Measurements from ENCODE around the gene BAMBI. TPM values are rescaled to one million over a fixed set of nuclear protein-coding genes. Genes with fewer than 3 reads are reported as not detected.

BAMBI gene
- polyA plus RNA-seq, result 10 to 100 TPM in 1 of 4 donors, 1 to 10 TPM in 2, not detected in 1; 1.1 to 46.5 (median 1.3) TPM
- long read RNA-seq, donor 1, transcript BAMBI-201 (3 exons, 1,877 nt), result major isoform, 54 of 58 reads
- long read RNA-seq, donor 1, partial matches to known transcripts, result 0 of 58 reads
- long read RNA-seq, donor 1, other reads (novel, unspliced or antisense), result 0 of 58 reads
- long read RNA-seq, donor 2, transcript BAMBI-201 (3 exons, 1,877 nt), result major isoform, 17 of 24 reads
- long read RNA-seq, donor 2, partial matches to known transcripts, result 6 of 24 reads
- long read RNA-seq, donor 2, other reads (novel, unspliced or antisense), result 0 of 24 reads
- long read RNA-seq, donor 3, transcript BAMBI-202 (2 exons, 1,884 nt), result minor isoform, 6 of 45 reads
- long read RNA-seq, donor 3, transcript BAMBI-201 (3 exons, 1,877 nt), result major isoform, 16 of 45 reads
- long read RNA-seq, donor 3, partial matches to known transcripts, result 23 of 45 reads
- long read RNA-seq, donor 3, other reads (novel, unspliced or antisense), result 0 of 45 reads
- long read RNA-seq, donor 4, partial matches to known transcripts, result 0 of 3 reads
- long read RNA-seq, donor 4, other reads (novel, unspliced or antisense), result 0 of 3 reads
- long read RNA-seq, donor 5, transcript BAMBI-201 (3 exons, 1,877 nt), result major isoform, 5 of 8 reads
- long read RNA-seq, donor 5, partial matches to known transcripts, result 0 of 8 reads
- long read RNA-seq, donor 5, other reads (novel, unspliced or antisense), result 0 of 8 reads
- long read RNA-seq, donor 6, transcript BAMBI-201 (3 exons, 1,877 nt), result major isoform, 22 of 26 reads
- long read RNA-seq, donor 6, partial matches to known transcripts, result 0 of 26 reads
- long read RNA-seq, donor 6, other reads (novel, unspliced or antisense), result 0 of 26 reads
- long read RNA-seq, donor 7, result 0 reads
- long read RNA-seq, donor 8, partial matches to known transcripts, result 0 of 1 reads
- long read RNA-seq, donor 8, other reads (novel, unspliced or antisense), result 0 of 1 reads
- long read RNA-seq, donor 9, transcript BAMBI-201 (3 exons, 1,877 nt), result major isoform, 8 of 9 reads
- long read RNA-seq, donor 9, partial matches to known transcripts, result 0 of 9 reads
- long read RNA-seq, donor 9, other reads (novel, unspliced or antisense), result 0 of 9 reads
- long read RNA-seq, donor 10, transcript BAMBI-201 (3 exons, 1,877 nt), result major isoform, 25 of 36 reads
- long read RNA-seq, donor 10, partial matches to known transcripts, result 11 of 36 reads
- long read RNA-seq, donor 10, other reads (novel, unspliced or antisense), result 0 of 36 reads

- Histone ChIP-seq H3K4me1 (ENCODE audit: control insufficient read depth in 3 of 3, insufficient read depth in 2 of 3, low read depth in 1 of 3, low read length in 2 of 3) (peaks cover 0 to 21% (median 0%) of the 10 kb centered on the region in 3 donors), H3K27ac (ENCODE audit: low read depth in 1 of 3, low read length in 2 of 3) (peak within 1 kb of the TSS in 2 of 3 donors; percentile 39 to 84), H3K4me3 (ENCODE audit: low read depth in 1 of 3, low read length in 3 of 3) (peak within 1 kb of the TSS; percentile 48 to 80 (median 67)), H3K27me3 (ENCODE audit: control insufficient read depth in 3 of 3, insufficient read depth in 3 of 3, low read length in 3 of 3) (peaks cover 9 to 31% (median 12%) of the 10 kb centered on the region in 3 donors), H3K36me3 (ENCODE audit: control insufficient read depth in 3 of 3, insufficient read depth in 2 of 3, low read depth in 1 of 3, low read length in 3 of 3) (peaks cover 0 to 7% (median 0%) of the 10 kb centered on the region in 3 donors), H3K9me3 (ENCODE audit: control insufficient read depth in 2 of 2, insufficient read depth in 1 of 2, low read depth in 1 of 2, low read length in 1 of 2) (no peaks in the 10 kb centered on the region)
- DNase-seq, result peak; percentile 86 to 97
- 1% methylated on average over 78 to 120 of the region's 120 CpGs for WGBS, 3 donors
- FAIRE-seq, result no peak
Measured at GRCh38 chr10:28676968-28677887, at the start of gene BAMBI. Gene BAMBI, plus strand, starts transcription at chr10:28677521. Its CDS starts 377 bp downstream, at chr10:28677898.

GRCh38 chr10:28628184-28628893 is 49.0 kb upstream of the BAMBI start:
- no peaks in the 10 kb centered on the region for H3K9me3 ChIP-seq (ENCODE audit: control insufficient read depth in 2 of 2, insufficient read depth in 1 of 2, low read depth in 1 of 2, low read length in 1 of 2)
- no peak for FAIRE-seq
- DNase-seq, result peak; percentile 74 to 84
- peaks cover 0 to 4% (median 0%) of the 10 kb centered on the region in 3 donors for H3K27me3 ChIP-seq (ENCODE audit: control insufficient read depth in 3 of 3, insufficient read depth in 3 of 3, low read length in 3 of 3)
- H3K27ac ChIP-seq (ENCODE audit: low read depth in 1 of 3, low read length in 2 of 3), result no peak overlapping the region
- no peak overlapping the region for H3K4me3 ChIP-seq (ENCODE audit: low read depth in 1 of 3, low read length in 3 of 3)
- no peaks in the 10 kb centered on the region for H3K4me1 ChIP-seq (ENCODE audit: control insufficient read depth in 3 of 3, insufficient read depth in 2 of 3, low read depth in 1 of 3, low read length in 2 of 3)
- no peaks in the 10 kb centered on the region for H3K36me3 ChIP-seq (ENCODE audit: control insufficient read depth in 3 of 3, insufficient read depth in 2 of 3, low read depth in 1 of 3, low read length in 3 of 3)
- 25 to 28% (median 26%) methylated on average over 15 of the region's 15 CpGs for WGBS, 3 donors

- WGBS, 3 donors, result 29 to 71% (median 47%) methylated on average over 5 of the region's 5 CpGs
- DNase-seq (no peak), FAIRE-seq (no peak)
- no peaks in the 10 kb centered on the region for H3K36me3 ChIP-seq (ENCODE audit: control insufficient read depth in 3 of 3, insufficient read depth in 2 of 3, low read depth in 1 of 3, low read length in 3 of 3)
- no peaks in the 10 kb centered on the region for H3K4me1 ChIP-seq (ENCODE audit: control insufficient read depth in 3 of 3, insufficient read depth in 2 of 3, low read depth in 1 of 3, low read length in 2 of 3)
- H3K27me3 ChIP-seq (ENCODE audit: control insufficient read depth in 3 of 3, insufficient read depth in 3 of 3, low read length in 3 of 3), result peaks cover 0 to 2% (median 0%) of the 10 kb centered on the region in 3 donors
- no peak overlapping the region for H3K4me3 ChIP-seq (ENCODE audit: low read depth in 1 of 3, low read length in 3 of 3)
- H3K27ac ChIP-seq (ENCODE audit: low read depth in 1 of 3, low read length in 2 of 3), result no peak overlapping the region
- H3K9me3 ChIP-seq (ENCODE audit: control insufficient read depth in 2 of 2, insufficient read depth in 1 of 2, low read depth in 1 of 2, low read length in 1 of 2), result no peaks in the 10 kb centered on the region
Measured at GRCh38 chr10:28631896-28632583, 45.3 kb upstream of the BAMBI start.

GRCh38 chr10:28632584-28632945 is 44.8 kb upstream of the BAMBI start:
- WGBS, 3 donors, result 52 to 77% (median 53%) methylated on average over 1 of the region's 1 CpG
- H3K4me1 ChIP-seq (ENCODE audit: control insufficient read depth in 3 of 3, insufficient read depth in 2 of 3, low read depth in 1 of 3, low read length in 2 of 3), result no peaks in the 10 kb centered on the region
- H3K9me3 ChIP-seq (ENCODE audit: control insufficient read depth in 2 of 2, insufficient read depth in 1 of 2, low read depth in 1 of 2, low read length in 1 of 2), result no peaks in the 10 kb centered on the region
- DNase-seq (no peak), FAIRE-seq (no peak)
- no peaks in the 10 kb centered on the region for H3K27me3 ChIP-seq (ENCODE audit: control insufficient read depth in 3 of 3, insufficient read depth in 3 of 3, low read length in 3 of 3)
- H3K27ac ChIP-seq (ENCODE audit: low read depth in 1 of 3, low read length in 2 of 3), result no peak overlapping the region
- H3K36me3 ChIP-seq (ENCODE audit: control insufficient read depth in 3 of 3, insufficient read depth in 2 of 3, low read depth in 1 of 3, low read length in 3 of 3), result no peaks in the 10 kb centered on the region
- H3K4me3 ChIP-seq (ENCODE audit: low read depth in 1 of 3, low read length in 3 of 3), result no peak overlapping the region

GRCh38 chr10:28633750-28634149 is 43.6 kb upstream of the BAMBI start:
- H3K36me3 ChIP-seq (ENCODE audit: control insufficient read depth in 3 of 3, insufficient read depth in 2 of 3, low read depth in 1 of 3, low read length in 3 of 3), result no peaks in the 10 kb centered on the region
- WGBS, 3 donors, result 76 to 89% (median 80%) methylated on average over 6 of the region's 6 CpGs
- no peak overlapping the region for H3K27ac ChIP-seq (ENCODE audit: low read depth in 1 of 3, low read length in 2 of 3)

GRCh38 chr10:28637346-28637745 is 40.0 kb upstream of the BAMBI start:
- Histone ChIP-seq H3K27ac (ENCODE audit: low read depth in 1 of 3, low read length in 2 of 3) (no peak overlapping the region), H3K4me3 (ENCODE audit: low read depth in 1 of 3, low read length in 3 of 3) (no peak overlapping the region), H3K9me3 (ENCODE audit: control insufficient read depth in 2 of 2, insufficient read depth in 1 of 2, low read depth in 1 of 2, low read length in 1 of 2) (no peaks in the 10 kb centered on the region), H3K4me1 (ENCODE audit: control insufficient read depth in 3 of 3, insufficient read depth in 2 of 3, low read depth in 1 of 3, low read length in 2 of 3) (no peaks in the 10 kb centered on the region), H3K36me3 (ENCODE audit: control insufficient read depth in 3 of 3, insufficient read depth in 2 of 3, low read depth in 1 of 3, low read length in 3 of 3) (no peaks in the 10 kb centered on the region), H3K27me3 (ENCODE audit: control insufficient read depth in 3 of 3, insufficient read depth in 3 of 3, low read length in 3 of 3) (no peaks in the 10 kb centered on the region)
- FAIRE-seq (no peak), DNase-seq (no peak)
- WGBS, 3 donors, result 68 to 74% (median 70%) methylated on average over 5 of the region's 5 CpGs

More at GRCh38 chr10:28633750-28634149, 43.6 kb upstream of the BAMBI start:
- no peak overlapping the region for H3K4me3 ChIP-seq (ENCODE audit: low read depth in 1 of 3, low read length in 3 of 3)
- H3K27me3 ChIP-seq (ENCODE audit: control insufficient read depth in 3 of 3, insufficient read depth in 3 of 3, low read length in 3 of 3), result no peaks in the 10 kb centered on the region
- no peaks in the 10 kb centered on the region for H3K4me1 ChIP-seq (ENCODE audit: control insufficient read depth in 3 of 3, insufficient read depth in 2 of 3, low read depth in 1 of 3, low read length in 2 of 3)
- H3K9me3 ChIP-seq (ENCODE audit: control insufficient read depth in 2 of 2, insufficient read depth in 1 of 2, low read depth in 1 of 2, low read length in 1 of 2), result no peaks in the 10 kb centered on the region
- DNase-seq (no peak), FAIRE-seq (no peak)

GRCh38 chr10:28638392-28638791 is 38.9 kb upstream of the BAMBI start:
- H3K27me3 ChIP-seq (ENCODE audit: control insufficient read depth in 3 of 3, insufficient read depth in 3 of 3, low read length in 3 of 3), result no peaks in the 10 kb centered on the region
- no peaks in the 10 kb centered on the region for H3K9me3 ChIP-seq (ENCODE audit: control insufficient read depth in 2 of 2, insufficient read depth in 1 of 2, low read depth in 1 of 2, low read length in 1 of 2)
- FAIRE-seq (no peak), DNase-seq (no peak)
- H3K4me3 ChIP-seq (ENCODE audit: low read depth in 1 of 3, low read length in 3 of 3), result no peak overlapping the region
- H3K36me3 ChIP-seq (ENCODE audit: control insufficient read depth in 3 of 3, insufficient read depth in 2 of 3, low read depth in 1 of 3, low read length in 3 of 3), result no peaks in the 10 kb centered on the region
- no peak overlapping the region for H3K27ac ChIP-seq (ENCODE audit: low read depth in 1 of 3, low read length in 2 of 3)
- no peaks in the 10 kb centered on the region for H3K4me1 ChIP-seq (ENCODE audit: control insufficient read depth in 3 of 3, insufficient read depth in 2 of 3, low read depth in 1 of 3, low read length in 2 of 3)
